Measurements from ENCODE around the gene SPACA4.
A peak's percentile ranks its signal among the peaks of the same experiment; 100 is the strongest.

SPACA4 gene

GRCh38 chr19:48634424-48635262, 28.1 kb downstream of the SPACA4 start:
- peak; percentile 85 to 93 (median 87) for DNase-seq (ENCODE audit: low read depth in 3 of 3)

GRCh38 chr19:48635263-48635965, 28.9 kb downstream of the SPACA4 start:
- DNase-seq (ENCODE audit: low read depth in 3 of 3), result peak; percentile 56 to 75 (median 59)

GRCh38 chr19:48635966-48636858, 29.7 kb downstream of the SPACA4 start:
- no peak for DNase-seq (ENCODE audit: low read depth in 3 of 3)

GRCh38 chr19:48636859-48637448, 30.4 kb downstream of the SPACA4 start, which contains the start of gene DBP:
Gene DBP, minus strand, starts transcription at chr19:48637379. Its CDS starts 385 bp downstream, at chr19:48636994.
- DNase-seq (ENCODE audit: low read depth in 3 of 3), result no peak

- peak; percentile 97 to 99 (median 98) for DNase-seq (ENCODE audit: low read depth in 3 of 3)
Observed at GRCh38 chr19:48637449-48637947, 31.0 kb downstream of the SPACA4 start.

GRCh38 chr19:48637948-48638830, 31.6 kb downstream of the SPACA4 start:
- DNase-seq (ENCODE audit: low read depth in 3 of 3), result peak; percentile 56 to 78 (median 70)

- no peak for DNase-seq (ENCODE audit: low read depth in 3 of 3)
Observed at GRCh38 chr19:48638831-48639381, 32.4 kb downstream of the SPACA4 start.

GRCh38 chr19:48639483-48640375, 33.2 kb downstream of the SPACA4 start:
- DNase-seq (ENCODE audit: low read depth in 3 of 3), result no peak

- DNase-seq (ENCODE audit: low read depth in 3 of 3), result no peak
Observed at GRCh38 chr19:48641850-48642249, 35.3 kb downstream of the SPACA4 start.

GRCh38 chr19:48642862-48643261, 36.3 kb downstream of the SPACA4 start:
- no peak for DNase-seq (ENCODE audit: low read depth in 3 of 3)

- DNase-seq (ENCODE audit: low read depth in 3 of 3), result no peak
Observed at GRCh38 chr19:48644355-48644754, 37.8 kb downstream of the SPACA4 start.

GRCh38 chr19:48644839-48645619, 38.5 kb downstream of the SPACA4 start:
- DNase-seq (ENCODE audit: low read depth in 3 of 3), result peak in 2 of 3 experiments; percentile 39 to 57

GRCh38 chr19:48645620-48646000, 39.1 kb downstream of the SPACA4 start:
- DNase-seq (ENCODE audit: low read depth in 3 of 3), result no peak

- peak; percentile 88 to 91 (median 88) for DNase-seq (ENCODE audit: low read depth in 3 of 3)
Observed at GRCh38 chr19:48646001-48646721, 39.6 kb downstream of the SPACA4 start, which contains the start of gene CA11. Gene CA11, minus strand, starts transcription at chr19:48646187. Its CDS starts 555 bp downstream, at chr19:48645632.

- DNase-seq (ENCODE audit: low read depth in 3 of 3), result no peak
Observed at GRCh38 chr19:48646722-48647216, 40.2 kb downstream of the SPACA4 start.

- no peak for DNase-seq (ENCODE audit: low read depth in 3 of 3)
Observed at GRCh38 chr19:48648134-48648533, 41.6 kb downstream of the SPACA4 start.

All from stimulated activated CD4-positive, alpha-beta T cell treated with anti-CD3 and anti-CD28 coated beads, TNF-alpha, amount 100 ng/mL, for 4 hours (primary cell).